Psoas muscle (tissue), 8 donors: ENCODE results near the gene YY1AP1. TPM values are rescaled to one million over a fixed set of nuclear protein-coding genes. Genes with fewer than 3 reads are reported as not detected.
"Not testable (repeated sequence)": the region's sequence is repeated elsewhere in the genome, so short reads cannot be mapped to it uniquely, and the experiment has no call there.

Source experiments
- ATAC-seq, 4 donors: fragments of 200-7000 bp; cut with Tn5 transposase; one replicate each; pipeline ENCODE4 v1.9.1; 2020; ENCODE audit warnings: moderate library complexity in 3 of 4, mild to moderate bottlenecking in 2 of 4
- DNase-seq, 2 donors: peaks; one replicate each; pipeline ENCODE4 v3.0.0-alpha.2; 2020
- H3K27ac ChIP-seq: fragments of 200-600 bp; one replicate; pipeline ENCODE4 v1.8.0; 2022
- H3K27me3 ChIP-seq, 3 donors: fragments of 200-600 bp in 1 of 3; one replicate each; pipeline versions ENCODE4 v1.6.1 to v1.8.0; 2013 to 2022; ENCODE audit warnings: low read length in 2 of 3, mild to moderate bottlenecking in 2 of 3, moderate library complexity in 1 of 3; ENCODE audit not compliant: insufficient read depth in 3 of 3
- H3K36me3 ChIP-seq, 2 donors: fragments of 200-600 bp in 1 of 2; one replicate each; pipeline versions ENCODE4 v1.6.1 to v1.8.0; 2013 to 2022; ENCODE audit warnings: low read depth in 1 of 2, mild to moderate bottlenecking in 1 of 2, moderate library complexity in 1 of 2; ENCODE audit not compliant: insufficient read depth in 1 of 2
- H3K4me1 ChIP-seq: fragments of 200-600 bp; one replicate; pipeline ENCODE4 v1.8.0; 2022
- H3K4me3 ChIP-seq: fragments of 200-600 bp; one replicate; pipeline ENCODE4 v1.8.0; 2022; ENCODE audit warnings: mild to moderate bottlenecking
- H3K9me3 ChIP-seq: fragments of 200-600 bp; one replicate; pipeline ENCODE4 v1.8.0; 2022
- CTCF ChIP-seq: fragments of 200-600 bp; IDR thresholded peaks from one replicate; pipeline ENCODE4 v1.8.0; 2022; ENCODE audit warnings: antibody characterized with exemption
- WGBS, 3 donors: extraction: QIAGEN DNeasy Blood & Tissue Kit; methylation state at CpG; one replicate each; pipeline versions ENCODE4 v1.1.6 to v1.1.7; 2013; 5-methylcytosine and 5-hydroxymethylcytosine counted together
- intact Hi-C, 2 donors: fragments of 100-400 bp; cut with DNase I; formaldehyde crosslinking; loops; one replicate each; pipeline versions ENCODE4 v1.11.0 to v1.14.2; 2022
- polyA plus RNA-seq, 3 donors: library from polyadenylated mRNA; stranded (reverse); fragments of 200-250 nt; gene quantifications; one replicate each; pipeline ENCODE4 v1.2.3, GENCODE V29; 2013
- total RNA-seq, 4 donors: library from RNA; stranded (reverse); fragmentation: NEBNext Ultra II Directional in 2 of 4; extraction: Animal tissue kit (Norgen Biotek cat#: 25700) in 2 of 4; gene quantifications; one replicate each; pipeline versions ENCODE4 v1.2.1 to v1.2.4, GENCODE V29; 2021 to 2023
- donor health status: healthy with polysubstance abuse.
- donor health status: DM: no; HTN: no; CAD: no; lungs with moderate emphysema.
- donor health status: Bipolar disorder and iron deficiency.
- donor health status: healthy.
- donor health status: DM: yes; HTN: yes; CAD: no.
- donor health status: DM: no; HTN: no; CAD: no.
- donor health status: DM: no; HTN: no; CAD: no.
- donor health status: DM: yes; HTN: yes; CAD: no.

Gene YY1AP1
- total and polyA plus RNA-seq, 7 donors = 58.3 to 105 (median 80.0) TPM

GRCh38 chr1:155719703-155720102 lies 31.1 kb upstream of the YY1AP1 start:
- intact Hi-C loops = no loop called here
- 94 to 97% (median 95%) methylated on average over 4 of the region's 4 CpGs for WGBS, 3 donors

GRCh38 chr1:155718524-155719115 lies 30.0 kb upstream of the YY1AP1 start:
- H3K36me3 ChIP-seq = peaks cover 3 to 79% of the 10 kb centered on the region in 2 donors
- DNase-seq, H3K4me1 ChIP-seq, H3K4me3 ChIP-seq, H3K9me3 ChIP-seq, H3K27me3 ChIP-seq, intact Hi-C loops, ATAC-seq, H3K27ac ChIP-seq: not testable (repeated sequence)
- 84 to 93% (median 92%) methylated on average over 6 of the region's 6 CpGs for WGBS, 3 donors

More at GRCh38 chr1:155719703-155720102, 31.1 kb upstream of the YY1AP1 start:
- H3K27ac ChIP-seq = no peak overlapping the region
- no peaks in the 10 kb centered on the region for H3K4me1 ChIP-seq
- ATAC-seq (no peak), DNase-seq (no peak)
- H3K9me3 ChIP-seq = no peaks in the 10 kb centered on the region
- TF ChIP-seq CTCF = no peak
- H3K27me3 ChIP-seq = no peaks in the 10 kb centered on the region
- H3K4me3 ChIP-seq = no peak overlapping the region
- peaks cover 3 to 85% of the 10 kb centered on the region in 2 donors for H3K36me3 ChIP-seq

- intact Hi-C loops = no loop called here
- no peak overlapping the region for H3K4me3 ChIP-seq
- H3K4me1 ChIP-seq = peaks cover 5% of the 10 kb centered on the region
- peaks cover 3 to 76% of the 10 kb centered on the region in 2 donors for H3K36me3 ChIP-seq
- H3K27ac ChIP-seq = no peak overlapping the region
- no peak for DNase-seq
- 94 to 95% (median 95%) methylated on average over 7 of the region's 7 CpGs for WGBS, 3 donors
- no peaks in the 10 kb centered on the region for H3K9me3 ChIP-seq
- H3K27me3 ChIP-seq = no peaks in the 10 kb centered on the region
- no peak for TF ChIP-seq CTCF
- ATAC-seq = no peak
Measured at GRCh38 chr1:155717041-155717440, 28.5 kb upstream of the YY1AP1 start.

- TF ChIP-seq CTCF = no peak
- intact Hi-C loops = no loop called here
- no peak overlapping the region for H3K4me3 ChIP-seq
- H3K4me1 ChIP-seq = peaks cover 5% of the 10 kb centered on the region
- H3K27me3 ChIP-seq = no peaks in the 10 kb centered on the region
- peaks cover 3 to 73% of the 10 kb centered on the region in 2 donors for H3K36me3 ChIP-seq
- DNase-seq = no peak
- ATAC-seq = no peak
- 98 to 99% (median 99%) methylated on average over 5 of the region's 5 CpGs for WGBS, 3 donors
- H3K27ac ChIP-seq = no peak overlapping the region
- H3K9me3 ChIP-seq = no peaks in the 10 kb centered on the region
Measured at GRCh38 chr1:155715777-155716176, 27.2 kb upstream of the YY1AP1 start.

GRCh38 chr1:155715056-155715455 lies 26.5 kb upstream of the YY1AP1 start:
- H3K4me3 ChIP-seq, ATAC-seq, H3K4me1 ChIP-seq, H3K27me3 ChIP-seq, H3K27ac ChIP-seq, intact Hi-C loops, H3K9me3 ChIP-seq, DNase-seq: not testable (repeated sequence)
- 97 to 100% (median 98%) methylated on average over 3 of the region's 3 CpGs for WGBS, 3 donors
- H3K36me3 ChIP-seq = peaks cover 3 to 71% of the 10 kb centered on the region in 2 donors

GRCh38 chr1:155713075-155713474 lies 24.5 kb upstream of the YY1AP1 start:
- H3K36me3 ChIP-seq = peaks cover 0 to 64% of the 10 kb centered on the region in 2 donors
- H3K4me3 ChIP-seq = no peak overlapping the region
- intact Hi-C loops = no loop called here
- no peak for DNase-seq
- no peaks in the 10 kb centered on the region for H3K27me3 ChIP-seq
- peak in 1 of 4 donors; percentile 35 for ATAC-seq
- H3K4me1 ChIP-seq = peaks cover 5% of the 10 kb centered on the region
- no peaks in the 10 kb centered on the region for H3K9me3 ChIP-seq
- 46 to 56% (median 53%) methylated on average over 2 of the region's 2 CpGs for WGBS, 3 donors
- no peak overlapping the region for H3K27ac ChIP-seq
- no peak for TF ChIP-seq CTCF
